IMR-90 (cell line): ENCODE results near the gene ZNF33B. TPM values are rescaled to one million over a fixed set of nuclear protein-coding genes. Genes with fewer than 3 reads are reported as not detected.

Experiments
- ATAC-seq: fragments of 200-7000 bp; cut with Tn5 transposase; 2 replicates; pipeline ENCODE4 v1.9.1; 2020; ENCODE audit warnings: low read depth, mild to moderate bottlenecking, moderate library complexity
- BruUV-seq: library from RNA; stranded (reverse); fragments of 400-500 nt; replicated peaks from 2 replicates; lab custom pipeline; 2021; lab: Mats Ljungman, UMichigan
- CTCF ChIA-PET: fragments of 300-600 bp; formaldehyde crosslinking; extraction: SDS; loops from one replicate; lab custom pipeline; 2021; ENCODE audit warnings: antibody characterized with exemption; lab: Yijun Ruan, JAX
- POLR2A ChIA-PET: fragments of 300-600 bp; sonication (Branson Sonifier 250); formaldehyde crosslinking; loops from one replicate; lab custom pipeline; 2022; ENCODE audit warnings: antibody characterized with exemption; ENCODE audit not compliant: unreplicated experiment; lab: Charles Lee
- DNase-seq: peaks from one replicate; pipeline ENCODE4 v3.0.0; 2013
- H2AFZ ChIP-seq: replicated peaks from 2 replicates; pipeline ENCODE3; 2013; ENCODE audit warnings: low read length, mild to moderate bottlenecking; ENCODE audit not compliant: poor library complexity
- H2AK5ac ChIP-seq: 2 replicates; pipeline ENCODE4 v1.6.1; 2013; ENCODE audit warnings: low read depth, low read length, inconsistent platforms
- H2AK9ac ChIP-seq: replicated peaks from 2 replicates; pipeline ENCODE3; 2013; ENCODE audit warnings: mild to moderate bottlenecking, low read depth, low read length, moderate library complexity; ENCODE audit not compliant: poor library complexity
- H2BK120ac ChIP-seq: 2 replicates; pipeline ENCODE4 v1.6.1; 2013; ENCODE audit warnings: low read depth, low read length, inconsistent platforms
- H2BK15ac ChIP-seq: 3 replicates; pipeline ENCODE4 v1.6.1; 2013; ENCODE audit warnings: low read depth, low read length, inconsistent platforms
- H2BK20ac ChIP-seq: 2 replicates; pipeline ENCODE4 v1.6.1; 2013; ENCODE audit warnings: low read depth, mild to moderate bottlenecking, inconsistent platforms, low read length, moderate library complexity
- H2BK5ac ChIP-seq: 2 replicates; pipeline ENCODE4 v1.6.1; 2013; ENCODE audit warnings: mild to moderate bottlenecking, low read depth, low read length, inconsistent platforms; ENCODE audit not compliant: poor library complexity, severe bottlenecking
- H3K14ac ChIP-seq: replicated peaks from 2 replicates; pipeline ENCODE4 v1.6.1; 2013; ENCODE audit warnings: low read depth, low read length, inconsistent platforms
- H3K18ac ChIP-seq: 2 replicates; pipeline ENCODE4 v1.6.1; 2013; ENCODE audit warnings: low read depth, low read length, control low read depth
- H3K23ac ChIP-seq: 2 replicates; pipeline ENCODE4 v1.6.1; 2013; ENCODE audit warnings: low read depth, low read length, inconsistent platforms
- H3K27ac ChIP-seq: 2 replicates; pipeline ENCODE4 v1.5.1; 2013; ENCODE audit warnings: mild to moderate bottlenecking, control low read depth, low read length; ENCODE audit not compliant: insufficient read depth
- H3K27me3 ChIP-seq: 2 replicates; pipeline ENCODE4 v1.6.1; 2013; ENCODE audit warnings: low read length; ENCODE audit not compliant: control insufficient read depth, insufficient read depth
- H3K36me3 ChIP-seq: 2 replicates; pipeline ENCODE4 v1.6.1; 2013; ENCODE audit warnings: low read length, mixed read lengths; ENCODE audit not compliant: control insufficient read depth, insufficient read depth
- H3K4ac ChIP-seq: 2 replicates; pipeline ENCODE4 v1.6.1; 2013; ENCODE audit warnings: low read depth, low read length, inconsistent platforms
- H3K4me1 ChIP-seq: 2 replicates; pipeline ENCODE4 v1.6.1; 2013; ENCODE audit warnings: low read length, mixed read lengths; ENCODE audit not compliant: control insufficient read depth, insufficient read depth
- H3K4me2 ChIP-seq: 2 replicates; pipeline ENCODE4 v1.6.1; 2013; ENCODE audit warnings: low read depth, mild to moderate bottlenecking, control low read depth, low read length, moderate library complexity
- H3K4me3 ChIP-seq: 2 replicates; pipeline ENCODE4 v1.5.1; 2013; ENCODE audit warnings: low read depth, mild to moderate bottlenecking, control low read depth, low read length, moderate library complexity; ENCODE audit not compliant: insufficient read depth
- H3K56ac ChIP-seq: 2 replicates; pipeline ENCODE4 v1.6.1; 2013; ENCODE audit warnings: low read length, inconsistent platforms; ENCODE audit not compliant: insufficient read depth; ENCODE audit errors: extremely low read depth
- H3K79me1 ChIP-seq, 2 experiments: 2 replicates each; pipeline ENCODE4 v1.6.1; 2013; ENCODE audit warnings: low read length in 2 of 2, inconsistent platforms in 1 of 2, low read depth in 1 of 2
- H3K9ac ChIP-seq: 2 replicates; pipeline ENCODE4 v1.6.1; 2013; ENCODE audit warnings: low read depth, low read length, control low read depth
- H3K9me1 ChIP-seq: 2 replicates; pipeline ENCODE4 v1.6.1; 2013; ENCODE audit warnings: low read length, inconsistent platforms; ENCODE audit not compliant: insufficient read depth
- H3K9me3 ChIP-seq: 2 replicates; pipeline ENCODE4 v1.6.1; 2013; ENCODE audit warnings: low read length; ENCODE audit not compliant: control insufficient read depth, insufficient read depth
- H4K20me1 ChIP-seq: 2 replicates; pipeline ENCODE4 v1.6.1; 2013; ENCODE audit warnings: low read length, inconsistent platforms; ENCODE audit not compliant: insufficient read depth
- H4K5ac ChIP-seq: 2 replicates; pipeline ENCODE4 v1.6.1; 2013; ENCODE audit warnings: mild to moderate bottlenecking, low read depth, low read length, control low read depth
- H4K8ac ChIP-seq, 2 experiments: 2 replicates each; pipeline ENCODE4 v1.6.1; 2013; ENCODE audit warnings: low read depth in 2 of 2, low read length in 2 of 2, control low read depth in 1 of 2, inconsistent platforms in 1 of 2
- H4K91ac ChIP-seq: 2 replicates; pipeline ENCODE4 v1.6.1; 2013; ENCODE audit warnings: low read depth, low read length, inconsistent platforms; ENCODE audit not compliant: insufficient read depth
- BHLHE40 ChIP-seq: fragments of 150-350 bp; IDR thresholded peaks from 2 replicates; pipeline ENCODE4 v1.6.1; 2016; ENCODE audit warnings: mild to moderate bottlenecking, low read depth, low read length
- CHD1 ChIP-seq: IDR thresholded peaks from 2 replicates; pipeline ENCODE4 v1.6.1; 2012; ENCODE audit warnings: low read depth, low read length, improper control_type of control experiment
- FOS ChIP-seq: fragments of 150-350 bp; IDR thresholded peaks from 2 replicates; pipeline ENCODE4 v1.6.1; 2016; ENCODE audit warnings: low read depth, low read length
- MAFK ChIP-seq: IDR thresholded peaks from 2 replicates; pipeline ENCODE4 v1.6.1; 2012; ENCODE audit warnings: low read depth, low read length, improper control_type of control experiment
- MXI1 ChIP-seq: IDR thresholded peaks from 2 replicates; pipeline ENCODE4 v1.6.1; 2012; ENCODE audit warnings: low read depth, mild to moderate bottlenecking, low read length, moderate library complexity, borderline replicate concordance
- POLR2A ChIP-seq: IDR thresholded peaks from 2 replicates; pipeline ENCODE4 v1.6.1; 2012; ENCODE audit warnings: mild to moderate bottlenecking, low read depth, low read length
- RAD21 ChIP-seq: IDR thresholded peaks from 2 replicates; pipeline ENCODE4 v1.6.1; 2012; ENCODE audit warnings: low read length, improper control_type of control experiment
- RCOR1 ChIP-seq: IDR thresholded peaks from 2 replicates; pipeline ENCODE4 v1.6.1; 2012; ENCODE audit warnings: mild to moderate bottlenecking, low read length, improper control_type of control experiment; ENCODE audit not compliant: insufficient replicate concordance
- RFX5 ChIP-seq: IDR thresholded peaks from 2 replicates; pipeline ENCODE4 v1.8.0; 2012; ENCODE audit warnings: low read depth, mild to moderate bottlenecking, low read length, moderate library complexity
- WGBS, 2 experiments: methylation state at CpG; one replicate each; pipeline versions ENCODE4 v1.1.5 to v1.1.7; 2013; ENCODE audit warnings: missing lambda C conversion rate in 2 of 2; ENCODE audit not compliant: insufficient read length in 1 of 2; ENCODE audit errors: extremely low coverage in 2 of 2; 5-methylcytosine and 5-hydroxymethylcytosine counted together
- dilution Hi-C: fragments of 300-500 bp; cut with HindIII; formaldehyde crosslinking; loops from one replicate; pipeline ENCODE4 v1.14.3; 2018; ENCODE audit warnings: low sequenced_read_pairs; ENCODE audit not compliant: unreplicated experiment
- in situ Hi-C: fragments of 300-500 bp; cut with MboI; formaldehyde crosslinking; loops from 3 replicates; pipeline ENCODE4 v1.14.3; 2019; ENCODE audit warnings: low sequenced_read_pairs, inconsistent platforms, mixed read lengths
- intact Hi-C: fragments of 100-400 bp; cut with micrococcal nuclease; formaldehyde crosslinking; loops from 2 replicates; pipeline ENCODE4 v1.10.0; 2022
- polyA plus RNA-seq, 3 experiments: library from polyadenylated mRNA; depleted of rRNA; stranded (reverse); fragments of >200 nt; gene quantifications; 2 replicates each; pipeline ENCODE4 v1.2.3, GENCODE V29; 2012; ENCODE audit warnings: low replicate concordance in 1 of 3
- total RNA-seq: library from RNA; depleted of rRNA; stranded (reverse); fragments of >200 nt; gene quantifications from 2 replicates; pipeline ENCODE4 v1.2.3, GENCODE V29; 2012
- TF ChIP-seq, protein P1 (sequence below): fragments of 150-350 bp; IDR thresholded peaks from 2 replicates; pipeline ENCODE4 v1.6.1; 2017; ENCODE audit warnings: mild to moderate bottlenecking, antibody characterized with exemption, low read length, low read depth

The ZNF33B gene
- total and polyA plus RNA-seq, 2 of the 4 experiments (the other 2 are of a cell fraction): 2.1 to 4.5 TPM

DNA sequence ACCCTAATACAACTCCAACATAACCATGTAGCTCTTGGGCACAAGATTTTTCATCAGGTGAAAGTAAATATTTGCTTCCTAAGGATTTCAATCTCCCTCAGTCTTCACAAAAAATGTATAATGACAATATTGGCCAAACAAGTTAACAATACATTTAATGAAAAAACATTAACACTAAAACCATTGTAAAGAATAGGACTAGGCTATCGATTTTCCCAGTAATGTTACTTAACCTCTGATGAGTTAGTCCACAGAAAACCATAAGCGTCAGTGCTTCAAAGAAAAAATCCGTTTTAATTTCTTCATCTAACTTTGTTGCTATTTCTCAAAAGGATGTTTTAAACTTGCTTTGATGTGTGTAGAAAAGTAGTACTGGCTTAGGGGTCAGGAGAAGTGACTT, 1.2 kb downstream of the ZNF33B start:
- Histone ChIP-seq H3K9ac (no peak overlapping the region), H3K18ac (no peak overlapping the region), H2BK20ac (no peak overlapping the region), H2BK120ac (no peak overlapping the region), H3K4me3 (no peak overlapping the region; the same call in 1 of the 2 replicates), H4K5ac (peak overlapping the region; percentile 97; the same call in 1 of the 2 replicates), H3K4ac (peak overlapping the region; percentile 94; the same call in 1 of the 2 replicates), H4K20me1 (no peaks in the 10 kb centered on the region), H3K56ac (no peak overlapping the region), H4K91ac (no peak overlapping the region), H3K4me2 (no peak overlapping the region), H2BK15ac (no peak overlapping the region), H3K27me3 (no peaks in the 10 kb centered on the region), H4K8ac (peak overlapping the region; percentile 87 to 99), H3K23ac (no peak overlapping the region), H2BK5ac (no peak overlapping the region), H3K36me3 (no peaks in the 10 kb centered on the region), H3K9me1 (no peaks in the 10 kb centered on the region), H3K79me1 (peaks cover 0 to 12% of the 10 kb centered on the region in 2 experiments; a peak in 2 of 4 replicates), H2AK9ac (no peak overlapping the region), H2AK5ac (no peak overlapping the region), H3K14ac (no peak overlapping the region), H3K27ac (no peak overlapping the region), H2AFZ (no peak overlapping the region), H3K4me1 (peaks cover 1% of the 10 kb centered on the region; the same call in 1 of the 2 replicates), H3K9me3 (no peaks in the 10 kb centered on the region)
- BruUV-seq: no TSS peak
- no CpG with 5 or more reads among the region's 3 CpGs for WGBS, 2 experiments
- DNase-seq (no peak), ATAC-seq (no peak)
- dilution Hi-C loops: no loop called here
- in situ Hi-C loops: no loop called here
- ChIA-PET CTCF (no interaction called here), POLR2A (no interaction called here)
- TF ChIP-seq RCOR1 (no peak), FOS (no peak), BHLHE40 (no peak), RAD21 (no peak), RFX5 (no peak), MAFK (no peak), POLR2A (no peak), CHD1 (no peak), MXI1 (no peak)
- TF ChIP-seq, protein P1, sequence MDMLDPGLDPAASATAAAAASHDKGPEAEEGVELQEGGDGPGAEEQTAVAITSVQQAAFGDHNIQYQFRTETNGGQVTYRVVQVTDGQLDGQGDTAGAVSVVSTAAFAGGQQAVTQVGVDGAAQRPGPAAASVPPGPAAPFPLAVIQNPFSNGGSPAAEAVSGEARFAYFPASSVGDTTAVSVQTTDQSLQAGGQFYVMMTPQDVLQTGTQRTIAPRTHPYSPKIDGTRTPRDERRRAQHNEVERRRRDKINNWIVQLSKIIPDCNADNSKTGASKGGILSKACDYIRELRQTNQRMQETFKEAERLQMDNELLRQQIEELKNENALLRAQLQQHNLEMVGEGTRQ: no peak
- intact Hi-C loops: loop anchor here (10.0 kb wide), 1 partner anchor 148 kb away; the partner anchor contains the start of gene BMS1
